Measurements from ENCODE around the gene APOBEC2. TPM values are rescaled to one million over a fixed set of nuclear protein-coding genes. Genes with fewer than 3 reads are reported as not detected.
"Not testable (repeated sequence)": the region's sequence is repeated elsewhere in the genome, so short reads cannot be mapped to it uniquely, and the experiment has no call there.

Gene APOBEC2
- not detected for total RNA-seq

GRCh38 chr6:41053041-41053440 is at the start of gene APOBEC2:
TSS of gene APOBEC2 (plus strand) at chr6:41053202. CDS start at chr6:41053348, 146 bp downstream.
- no peak within 1 kb of the TSS for H3K4me3 ChIP-seq
- intact Hi-C loops (cut with DNase I) = no loop called here
- no peak for TF ChIP-seq CTCF (IDR thresholded peaks at IDR 0.05)
- H3K4me1 ChIP-seq = no peaks in the 10 kb centered on the region
- H3K27me3 ChIP-seq = no peaks in the 10 kb centered on the region
- DNase-seq (ENCODE audit: low spot score in 2 of 2) = no peak
- H3K27ac ChIP-seq = peak within 1 kb of the TSS in 1 of 2 donors; percentile 30
- H3K9me3 ChIP-seq = no peaks in the 10 kb centered on the region
- no peaks in the 10 kb centered on the region for H3K36me3 ChIP-seq

- H3K36me3 ChIP-seq, H3K4me1 ChIP-seq, H3K27ac ChIP-seq, H3K27me3 ChIP-seq, H3K4me3 ChIP-seq, H3K9me3 ChIP-seq: not testable (repeated sequence)
- peak in 1 of 2 donors; percentile 74 for DNase-seq (ENCODE audit: low spot score in 2 of 2)
- intact Hi-C loops (cut with DNase I) = loop anchor here (1.0 to 2.0 kb wide), 2 partner anchors 22 to 61 kb away; no protein-coding TSS in a partner anchor
- peak; percentile 34 to 64 (median 57) for TF ChIP-seq CTCF (IDR thresholded peaks at IDR 0.05)
Measured at GRCh38 chr6:41006217-41006616, 46.8 kb upstream of the APOBEC2 start.

- intact Hi-C loops (cut with DNase I) = loop anchor here (1.0 to 2.0 kb wide), 2 partner anchors 21 to 60 kb away; no protein-coding TSS in a partner anchor
- not testable (repeated sequence) for H3K27me3 ChIP-seq; H3K9me3 ChIP-seq; DNase-seq (ENCODE audit: low spot score in 2 of 2); H3K4me1 ChIP-seq; H3K27ac ChIP-seq; H3K4me3 ChIP-seq; H3K36me3 ChIP-seq
Measured at GRCh38 chr6:41006980-41007379, 46.0 kb upstream of the APOBEC2 start.

DNA sequence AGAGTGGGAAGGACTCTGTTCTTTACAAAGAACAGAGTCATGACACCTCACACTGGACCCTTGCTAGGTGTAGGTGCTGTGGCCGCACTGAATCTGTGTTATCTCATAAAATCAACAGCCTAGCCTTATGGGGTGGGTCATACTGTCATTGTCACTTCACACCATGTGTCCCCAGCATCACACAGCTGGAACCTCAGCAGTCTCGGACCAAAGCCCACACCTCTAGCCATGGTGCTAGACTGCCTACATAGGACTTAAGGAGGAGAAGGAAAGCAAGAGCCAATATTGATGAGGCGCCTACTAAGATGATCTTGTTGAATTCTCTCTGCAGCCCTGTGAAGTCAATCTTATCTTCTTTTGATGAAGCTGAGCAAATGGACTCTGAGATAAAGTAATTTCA is 45.0 kb upstream of the APOBEC2 start:
- Histone ChIP-seq H3K36me3 (no peaks in the 10 kb centered on the region), H3K27ac (no peak overlapping the region), H3K4me3 (no peak overlapping the region), H3K27me3 (no peaks in the 10 kb centered on the region), H3K9me3 (no peaks in the 10 kb centered on the region), H3K4me1 (no peaks in the 10 kb centered on the region)
- intact Hi-C loops (cut with DNase I) = no loop called here
- no peak for TF ChIP-seq CTCF (IDR thresholded peaks at IDR 0.05)
- DNase-seq (ENCODE audit: low spot score in 2 of 2) = no peak

DNA sequence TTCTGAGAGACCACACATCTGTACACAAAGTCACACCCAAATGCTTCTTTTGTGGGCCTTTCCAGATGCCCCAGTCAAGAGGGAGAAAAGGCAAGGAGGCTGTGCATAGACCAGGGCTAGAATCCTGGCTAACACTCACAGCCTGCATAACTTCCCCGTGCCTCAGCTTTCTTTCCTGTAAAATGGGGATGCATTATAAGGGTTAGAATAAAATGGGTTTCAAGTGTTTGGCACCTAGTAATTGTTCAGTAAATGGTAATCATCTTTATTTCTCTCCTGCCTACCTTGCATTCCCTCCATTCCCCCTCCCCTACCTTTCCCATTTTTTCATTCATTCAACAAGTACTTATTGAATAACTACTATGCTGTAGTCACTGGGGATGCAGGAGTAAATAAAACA is 43.3 kb upstream of the APOBEC2 start:
- H3K27me3 ChIP-seq = no peaks in the 10 kb centered on the region
- TF ChIP-seq CTCF (IDR thresholded peaks at IDR 0.05) = no peak
- intact Hi-C loops (cut with DNase I) = no loop called here
- H3K36me3 ChIP-seq = no peaks in the 10 kb centered on the region
- H3K27ac ChIP-seq = no peak overlapping the region
- no peaks in the 10 kb centered on the region for H3K9me3 ChIP-seq
- H3K4me1 ChIP-seq = no peaks in the 10 kb centered on the region
- DNase-seq (ENCODE audit: low spot score in 2 of 2) = no peak
- no peak overlapping the region for H3K4me3 ChIP-seq

- intact Hi-C loops (cut with DNase I) = no loop called here
- no peak for TF ChIP-seq CTCF (IDR thresholded peaks at IDR 0.05)
- Histone ChIP-seq H3K36me3 (no peaks in the 10 kb centered on the region), H3K27me3 (no peaks in the 10 kb centered on the region), H3K9me3 (no peaks in the 10 kb centered on the region), H3K4me3 (no peak overlapping the region), H3K4me1 (no peaks in the 10 kb centered on the region), H3K27ac (no peak overlapping the region)
- no peak for DNase-seq (ENCODE audit: low spot score in 2 of 2)
Measured at GRCh38 chr6:41011673-41012072, 41.3 kb upstream of the APOBEC2 start.
